Measurements from ENCODE around the gene CDC42BPG. TPM values are rescaled to one million over a fixed set of nuclear protein-coding genes. Genes with fewer than 3 reads are reported as not detected.
A peak's percentile ranks its signal among the peaks of the same experiment; 100 is the strongest.

CDC42BPG gene
- total RNA-seq, 3 donors from 2014 or later = 0.13 to 0.33 (median 0.18) TPM

DNA sequence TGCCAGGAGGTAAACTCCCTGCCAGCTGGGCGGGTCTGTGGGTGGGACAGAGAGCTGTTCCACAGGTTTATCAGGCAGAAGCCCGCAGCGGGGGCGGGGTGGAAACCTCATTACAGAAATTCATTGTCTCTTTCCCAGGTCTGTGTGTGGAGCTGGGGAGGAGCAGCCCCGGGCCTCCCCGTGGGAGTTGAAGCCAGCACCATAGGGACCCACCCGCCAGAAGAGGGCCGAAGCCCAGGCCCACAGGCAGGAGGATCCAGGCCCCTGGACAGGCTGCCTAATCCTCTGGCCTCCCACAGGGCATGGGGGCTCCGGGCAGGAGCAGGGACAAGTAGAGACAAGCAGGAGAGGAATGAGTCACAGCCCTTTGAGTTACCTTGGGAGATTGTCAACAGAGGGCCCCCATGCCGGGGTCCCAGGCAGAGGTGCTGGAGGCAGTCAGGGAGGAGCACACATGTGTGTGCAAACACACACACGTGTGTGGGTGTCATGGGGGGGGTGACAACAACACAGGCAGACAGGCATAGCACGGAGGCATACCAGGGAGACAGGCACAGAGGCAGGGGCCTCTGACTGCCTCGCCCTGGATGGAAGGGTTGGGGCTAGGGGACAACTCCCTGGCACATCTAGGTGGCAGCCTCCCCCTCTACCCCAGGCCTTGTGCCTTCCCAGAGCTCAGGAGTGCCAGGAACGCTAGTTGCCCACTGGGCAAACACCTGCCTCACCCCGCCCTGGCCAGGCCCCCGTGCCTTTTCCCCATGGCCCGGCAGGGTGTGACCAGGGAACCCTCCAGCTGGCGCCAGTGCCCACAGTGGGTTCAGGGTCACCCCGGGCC lies 1.4 kb downstream of the CDC42BPG start:
- ATAC-seq (no peak), DNase-seq (no peak)
- Mint-ChIP-seq H3K27me3 (ENCODE audit: low read depth) (no peaks in the 10 kb centered on the region), H3K36me3 (ENCODE audit: insufficient read depth) (no peaks in the 10 kb centered on the region), H3K4me1 (ENCODE audit: low read depth) (peaks cover 18% of the 10 kb centered on the region), H3K4me3 (peak overlapping the region; percentile 19), H3K9me3 (no peaks in the 10 kb centered on the region)

DNA sequence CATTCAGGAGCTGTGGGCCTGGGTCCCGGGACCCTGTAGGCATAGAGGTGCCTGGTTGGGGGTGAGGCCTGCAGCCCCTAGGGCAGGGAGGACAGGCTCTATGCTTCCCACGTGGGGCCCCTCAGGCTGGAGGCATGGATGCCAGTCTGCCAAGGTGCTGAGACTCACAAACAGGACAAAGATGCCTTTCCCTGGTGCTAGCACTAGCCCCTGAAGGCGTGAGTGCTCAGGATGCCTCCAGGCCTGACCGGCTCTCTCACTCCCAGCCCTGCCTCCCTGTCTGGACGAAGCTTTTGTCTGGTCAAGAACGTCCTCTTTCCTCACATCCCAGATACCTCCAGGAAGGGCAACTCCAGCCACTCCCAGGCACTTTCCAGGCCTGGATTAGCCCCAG lies 2.1 kb downstream of the CDC42BPG start:
- no peaks in the 10 kb centered on the region for H3K36me3 Mint-ChIP-seq (ENCODE audit: insufficient read depth)
- ATAC-seq (no peak), DNase-seq (no peak)
- no peaks in the 10 kb centered on the region for H3K9me3 Mint-ChIP-seq
- peaks cover 14% of the 10 kb centered on the region for H3K4me1 Mint-ChIP-seq (ENCODE audit: low read depth)
- no peaks in the 10 kb centered on the region for H3K27me3 Mint-ChIP-seq (ENCODE audit: low read depth)
- no peak overlapping the region for H3K4me3 Mint-ChIP-seq

DNA sequence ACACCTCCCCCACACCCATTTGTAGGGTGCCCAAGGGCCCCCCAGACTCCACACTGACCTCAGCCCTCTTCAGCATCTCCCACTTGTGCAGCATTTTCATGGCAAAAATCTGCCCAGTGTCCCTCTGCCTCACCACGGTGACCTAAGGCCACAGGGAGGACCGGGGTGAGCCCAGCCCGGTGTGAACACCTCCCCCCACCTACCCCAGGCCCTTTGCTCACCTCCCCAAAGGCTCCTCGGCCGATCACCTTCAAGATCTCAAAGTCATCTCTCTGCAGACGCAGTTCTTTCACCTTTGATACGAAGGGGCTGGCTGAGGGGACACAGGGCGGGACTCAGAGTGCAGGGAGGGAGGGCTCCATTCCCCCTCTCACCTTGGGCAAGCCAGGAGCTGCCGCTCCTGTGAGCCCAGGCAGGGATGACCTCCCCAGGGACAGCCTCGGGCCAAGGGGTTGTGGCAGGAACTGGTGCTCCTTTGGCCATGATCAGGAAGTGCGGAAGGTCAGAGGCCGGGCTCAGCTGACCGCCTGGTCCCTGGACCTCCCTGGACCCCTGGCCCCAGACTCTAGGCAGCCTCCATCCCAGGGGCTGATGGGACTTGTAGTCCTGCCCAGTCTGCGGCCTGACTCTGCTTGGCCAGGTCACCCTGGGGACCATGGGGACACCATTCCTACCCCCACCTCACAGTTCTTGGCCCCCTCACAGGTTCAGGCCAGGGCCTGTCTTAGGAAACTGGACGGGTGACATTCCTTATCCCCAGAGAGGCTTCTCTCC lies 2.7 kb downstream of the CDC42BPG start:
- no peak for ATAC-seq
- Mint-ChIP-seq H3K9me3 (no peaks in the 10 kb centered on the region), H3K4me3 (no peak overlapping the region), H3K36me3 (ENCODE audit: insufficient read depth) (no peaks in the 10 kb centered on the region), H3K27me3 (ENCODE audit: low read depth) (no peaks in the 10 kb centered on the region), H3K4me1 (ENCODE audit: low read depth) (peaks cover 11% of the 10 kb centered on the region)
- no peak for DNase-seq

DNA sequence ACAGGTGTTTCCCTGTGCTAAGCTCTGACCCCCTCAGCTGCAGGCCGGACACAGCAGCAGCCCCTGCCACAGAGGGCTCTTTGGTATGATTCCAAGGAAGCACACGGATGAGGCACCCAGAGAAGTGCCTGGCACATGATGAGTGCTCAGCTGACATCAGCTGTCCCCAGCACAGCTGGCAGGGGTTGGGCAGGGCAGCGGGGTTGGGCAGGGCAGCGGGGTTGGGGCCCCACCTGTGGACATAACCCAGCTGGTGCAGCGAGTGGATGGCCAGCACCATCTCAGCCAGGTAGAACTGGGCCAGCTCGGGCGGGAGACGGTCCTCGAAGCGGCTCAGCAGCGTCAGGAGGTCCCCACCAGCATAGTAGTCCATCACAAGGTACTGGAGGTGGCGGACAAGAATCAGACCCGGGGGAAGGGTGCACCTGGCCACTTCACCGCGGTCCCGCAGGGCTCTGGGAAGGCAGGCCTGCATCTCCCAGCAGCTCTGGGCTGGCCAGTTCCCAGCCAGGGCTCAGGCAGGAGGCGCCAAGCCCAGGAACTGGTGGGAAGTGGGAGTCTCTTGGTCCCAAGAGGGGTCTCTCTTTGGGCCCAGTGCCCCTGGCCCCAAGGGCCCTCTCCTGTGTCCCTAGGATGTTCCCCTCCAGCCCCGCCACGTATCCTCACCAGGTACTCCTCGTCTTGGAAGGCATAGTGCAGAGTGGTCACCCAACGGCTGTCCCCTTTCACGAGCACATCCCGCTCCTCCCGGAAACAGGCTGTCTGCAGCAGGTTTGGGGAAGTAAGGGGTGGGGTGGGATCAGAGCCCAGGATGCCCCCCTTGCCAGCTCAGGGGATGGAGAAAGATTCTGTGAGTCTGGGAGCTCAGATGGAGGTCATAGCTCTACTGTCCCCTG lies 4.3 kb downstream of the CDC42BPG start:
- Mint-ChIP-seq H3K27me3 (ENCODE audit: low read depth) (no peaks in the 10 kb centered on the region), H3K9me3 (no peaks in the 10 kb centered on the region), H3K4me3 (no peak overlapping the region), H3K4me1 (ENCODE audit: low read depth) (peaks cover 8% of the 10 kb centered on the region), H3K36me3 (ENCODE audit: insufficient read depth) (no peaks in the 10 kb centered on the region)
- DNase-seq (no peak), ATAC-seq (no peak)

DNA sequence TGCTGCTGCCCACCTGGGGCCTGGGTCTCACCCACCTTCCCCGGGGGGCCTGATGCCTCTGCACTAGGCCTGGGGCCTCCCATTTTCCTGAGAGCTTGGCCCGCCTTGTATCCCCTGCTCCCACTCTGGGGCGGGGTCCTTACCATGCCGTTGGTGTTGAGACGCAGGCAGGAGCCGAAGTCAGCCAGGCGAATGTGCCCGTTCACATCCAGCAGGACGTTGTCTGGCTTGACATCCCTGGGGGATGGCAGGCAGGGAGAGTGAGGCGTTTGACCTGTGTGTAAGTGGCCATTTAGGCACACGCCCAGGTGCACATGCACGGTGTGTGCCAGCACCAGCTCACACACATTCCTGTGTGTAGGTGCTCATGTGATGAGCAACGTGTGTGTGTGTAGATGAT lies 5.1 kb downstream of the CDC42BPG start:
- no peaks in the 10 kb centered on the region for H3K36me3 Mint-ChIP-seq (ENCODE audit: insufficient read depth)
- DNase-seq = no peak
- peaks cover 6% of the 10 kb centered on the region for H3K4me1 Mint-ChIP-seq (ENCODE audit: low read depth)
- no peaks in the 10 kb centered on the region for H3K9me3 Mint-ChIP-seq
- ATAC-seq = no peak
- no peaks in the 10 kb centered on the region for H3K27me3 Mint-ChIP-seq (ENCODE audit: low read depth)
- H3K4me3 Mint-ChIP-seq = no peak overlapping the region

DNA sequence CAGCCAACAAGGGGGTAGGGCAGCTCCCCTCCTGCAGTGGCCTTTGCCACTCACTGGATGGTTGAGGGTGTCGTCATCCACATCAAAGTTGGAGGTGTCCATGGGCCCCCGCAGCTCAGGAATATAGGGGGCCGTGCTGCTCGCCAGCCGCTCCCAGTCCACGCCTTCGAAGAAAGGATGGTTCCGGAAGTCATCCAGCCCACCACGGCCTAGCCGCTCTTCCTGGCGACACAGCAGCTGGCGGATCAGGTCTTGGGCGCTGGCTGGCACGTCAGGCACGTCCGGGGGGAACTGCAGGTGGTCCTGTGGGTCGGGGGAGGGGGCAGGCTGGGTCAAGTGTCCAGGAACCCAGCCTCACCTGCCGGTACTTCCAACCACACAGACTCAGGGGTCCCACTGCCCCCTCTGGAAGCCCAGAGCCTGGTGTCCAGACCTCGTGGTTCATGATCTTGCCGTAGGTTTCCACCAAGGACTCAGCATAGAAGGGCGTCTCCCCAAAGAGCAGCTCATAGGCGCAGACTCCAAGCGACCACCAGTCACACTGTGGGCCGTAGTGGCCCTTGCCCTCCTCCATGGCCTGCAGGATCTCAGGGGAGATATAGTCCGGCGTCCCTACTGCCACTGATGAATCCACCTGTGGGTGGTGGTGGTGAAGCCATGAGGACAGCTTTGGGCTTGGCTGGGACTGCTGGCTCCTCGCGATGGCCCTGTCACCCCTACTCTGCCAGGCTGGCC lies 5.7 kb downstream of the CDC42BPG start:
- no peak overlapping the region for H3K4me3 Mint-ChIP-seq
- no peak for DNase-seq
- no peaks in the 10 kb centered on the region for H3K9me3 Mint-ChIP-seq
- no peaks in the 10 kb centered on the region for H3K36me3 Mint-ChIP-seq (ENCODE audit: insufficient read depth)
- no peaks in the 10 kb centered on the region for H3K27me3 Mint-ChIP-seq (ENCODE audit: low read depth)
- H3K4me1 Mint-ChIP-seq (ENCODE audit: low read depth) = peaks cover 3% of the 10 kb centered on the region
- no peak for ATAC-seq

DNA sequence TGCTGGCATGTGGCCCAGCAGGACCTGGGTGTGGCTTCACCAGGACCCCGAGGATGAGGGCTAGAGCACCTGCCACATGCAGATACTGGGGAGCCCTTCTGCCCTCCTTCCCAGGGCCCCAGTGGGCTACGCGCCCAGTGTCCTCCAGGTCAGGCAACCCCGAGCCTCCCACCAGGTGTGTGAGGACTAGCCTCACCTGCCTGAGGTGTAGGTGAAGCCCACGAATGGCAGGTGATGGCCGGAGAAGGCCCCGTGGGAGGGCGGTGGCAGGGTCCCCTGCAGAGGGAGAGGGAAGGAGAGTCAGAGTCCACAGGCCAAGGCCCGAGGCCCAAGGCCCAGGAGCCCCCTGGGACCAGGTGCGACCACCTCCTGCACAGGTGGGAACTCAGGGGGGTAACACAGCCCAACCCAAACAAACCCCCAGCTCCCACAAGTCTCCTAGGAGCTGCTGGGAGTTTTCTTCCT lies 6.5 kb downstream of the CDC42BPG start:
- no peaks in the 10 kb centered on the region for H3K27me3 Mint-ChIP-seq (ENCODE audit: low read depth)
- H3K9me3 Mint-ChIP-seq = no peaks in the 10 kb centered on the region
- H3K4me3 Mint-ChIP-seq = no peak overlapping the region
- DNase-seq (no peak), ATAC-seq (no peak)
- no peaks in the 10 kb centered on the region for H3K4me1 Mint-ChIP-seq (ENCODE audit: low read depth)
- no peaks in the 10 kb centered on the region for H3K36me3 Mint-ChIP-seq (ENCODE audit: insufficient read depth)

DNA sequence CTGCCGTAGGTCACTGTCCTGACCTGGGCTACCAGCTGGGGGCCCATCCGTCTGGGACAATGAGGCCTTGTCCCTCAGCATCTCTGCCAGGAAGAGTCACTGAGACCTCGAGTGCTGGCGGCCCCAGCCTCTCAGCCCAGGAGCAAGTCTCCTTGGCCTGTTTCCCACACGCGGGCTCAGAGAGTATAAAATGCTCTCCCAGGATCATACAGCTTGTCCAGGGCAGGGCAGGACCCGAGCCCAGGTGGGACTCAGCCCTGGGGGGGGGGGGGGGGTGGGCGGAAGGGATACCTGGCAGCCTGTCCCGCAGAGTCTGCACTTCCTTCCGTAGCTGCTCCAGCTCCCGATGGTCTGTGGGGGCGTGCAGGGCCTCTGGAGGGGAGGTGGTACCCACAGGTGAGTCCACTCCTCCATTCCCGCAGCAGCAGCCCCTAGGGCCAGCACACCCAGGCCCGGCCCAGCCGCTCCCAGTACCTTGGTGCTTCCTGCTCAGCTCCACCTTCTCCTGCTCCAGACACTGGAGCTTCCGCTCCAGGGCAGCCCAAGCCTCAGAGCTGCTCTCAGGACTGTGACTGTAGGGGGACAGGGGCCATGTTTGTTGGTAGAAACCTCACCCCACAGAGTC lies 7.9 kb downstream of the CDC42BPG start:
- no peaks in the 10 kb centered on the region for H3K27me3 Mint-ChIP-seq (ENCODE audit: low read depth)
- no peak for ATAC-seq
- H3K4me1 Mint-ChIP-seq (ENCODE audit: low read depth) = no peaks in the 10 kb centered on the region
- no peak for DNase-seq
- H3K36me3 Mint-ChIP-seq (ENCODE audit: insufficient read depth) = no peaks in the 10 kb centered on the region
- H3K4me3 Mint-ChIP-seq = no peak overlapping the region
- H3K9me3 Mint-ChIP-seq = no peaks in the 10 kb centered on the region

DNA sequence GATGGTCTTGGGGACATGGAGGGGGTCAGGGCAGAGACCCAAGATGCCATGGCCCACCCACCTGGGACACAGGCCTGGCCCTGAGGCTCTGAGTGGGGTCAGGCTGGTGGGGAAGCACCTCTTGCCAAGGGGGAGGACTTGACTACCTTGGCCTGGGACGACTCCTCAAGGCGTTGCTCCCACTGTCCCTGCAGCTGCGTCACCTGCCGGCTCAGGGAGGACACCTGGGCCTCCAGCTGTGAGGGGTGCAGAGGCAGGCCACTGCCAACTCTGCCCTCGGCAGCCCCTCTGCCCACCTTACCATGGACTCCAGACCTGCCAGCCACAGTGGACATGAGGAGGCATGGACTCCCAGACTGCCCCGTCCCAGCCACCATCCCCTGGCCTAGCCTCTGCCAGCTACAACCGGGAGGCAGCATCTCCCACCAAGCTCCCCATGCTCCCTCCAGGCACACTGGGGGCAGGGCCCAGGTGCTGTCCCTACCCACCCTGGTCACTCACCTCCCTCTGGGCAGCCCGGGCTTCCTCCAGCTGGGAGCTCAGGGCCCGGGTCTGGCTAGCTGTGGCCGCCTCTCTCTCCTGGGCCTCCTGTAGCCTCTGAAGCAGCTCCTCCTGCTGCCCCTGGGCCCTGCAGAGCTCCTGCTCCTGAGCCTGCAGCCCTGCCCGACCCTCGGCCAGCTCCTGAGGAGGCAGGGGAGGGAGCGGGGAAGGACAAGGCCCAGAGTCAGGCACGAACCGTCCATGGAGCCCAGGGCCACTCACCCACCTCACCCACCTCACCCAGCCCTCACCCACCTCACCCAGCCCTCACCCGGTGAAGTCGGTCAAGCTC lies 8.6 kb downstream of the CDC42BPG start:
- no peak for ATAC-seq
- Mint-ChIP-seq H3K36me3 (ENCODE audit: insufficient read depth) (no peaks in the 10 kb centered on the region), H3K27me3 (ENCODE audit: low read depth) (no peaks in the 10 kb centered on the region), H3K4me1 (ENCODE audit: low read depth) (no peaks in the 10 kb centered on the region), H3K4me3 (no peak overlapping the region), H3K9me3 (no peaks in the 10 kb centered on the region)
- DNase-seq = no peak

DNA sequence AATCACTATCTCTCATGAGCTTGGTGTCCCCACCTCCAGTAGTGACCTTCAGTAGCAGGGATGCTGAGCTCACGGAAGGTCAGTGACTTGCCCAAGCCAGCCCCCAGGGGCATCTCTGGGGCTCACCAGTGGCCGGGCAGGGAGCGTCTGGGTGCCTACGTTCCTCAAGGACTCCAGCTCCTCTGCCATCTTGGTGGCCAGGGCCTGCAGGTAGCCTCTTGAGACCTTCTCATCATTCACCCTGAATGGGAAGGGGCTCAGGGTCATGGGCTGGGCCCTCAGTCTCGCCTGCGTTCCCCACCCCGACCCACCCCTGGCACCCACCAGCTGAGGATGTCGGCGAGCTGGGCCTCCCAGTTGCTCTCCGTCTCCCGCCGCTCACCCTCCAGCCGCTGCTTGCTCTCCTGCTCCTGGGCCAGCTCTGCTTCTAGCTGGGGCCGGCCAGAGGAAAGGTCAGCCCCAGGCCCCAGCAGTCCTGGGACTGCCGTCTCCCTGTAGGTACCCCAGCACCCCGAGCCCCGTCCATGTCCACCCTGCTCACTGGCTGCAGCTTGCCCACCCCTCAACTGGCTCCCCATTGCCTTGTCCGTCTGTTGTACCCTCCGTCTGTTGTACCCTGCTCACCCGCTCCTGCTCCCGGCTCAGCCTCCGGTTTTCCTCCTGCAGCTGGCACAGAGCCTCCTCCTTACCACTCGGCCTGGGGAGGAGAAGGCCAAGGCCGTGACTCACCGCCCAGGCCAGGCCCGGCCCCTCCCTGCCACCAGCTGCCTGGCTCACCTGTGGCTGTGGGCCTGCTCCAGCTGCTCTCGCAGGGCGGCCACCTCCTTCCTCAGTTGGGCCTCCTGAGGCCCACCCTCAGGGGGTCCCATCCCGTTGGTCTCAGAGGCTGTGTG lies 9.5 kb downstream of the CDC42BPG start:
- Mint-ChIP-seq H3K36me3 (ENCODE audit: insufficient read depth) (no peaks in the 10 kb centered on the region), H3K27me3 (ENCODE audit: low read depth) (no peaks in the 10 kb centered on the region), H3K9me3 (no peaks in the 10 kb centered on the region), H3K4me1 (ENCODE audit: low read depth) (no peaks in the 10 kb centered on the region), H3K4me3 (no peak overlapping the region)
- no peak for ATAC-seq
- no peak for DNase-seq

DNA sequence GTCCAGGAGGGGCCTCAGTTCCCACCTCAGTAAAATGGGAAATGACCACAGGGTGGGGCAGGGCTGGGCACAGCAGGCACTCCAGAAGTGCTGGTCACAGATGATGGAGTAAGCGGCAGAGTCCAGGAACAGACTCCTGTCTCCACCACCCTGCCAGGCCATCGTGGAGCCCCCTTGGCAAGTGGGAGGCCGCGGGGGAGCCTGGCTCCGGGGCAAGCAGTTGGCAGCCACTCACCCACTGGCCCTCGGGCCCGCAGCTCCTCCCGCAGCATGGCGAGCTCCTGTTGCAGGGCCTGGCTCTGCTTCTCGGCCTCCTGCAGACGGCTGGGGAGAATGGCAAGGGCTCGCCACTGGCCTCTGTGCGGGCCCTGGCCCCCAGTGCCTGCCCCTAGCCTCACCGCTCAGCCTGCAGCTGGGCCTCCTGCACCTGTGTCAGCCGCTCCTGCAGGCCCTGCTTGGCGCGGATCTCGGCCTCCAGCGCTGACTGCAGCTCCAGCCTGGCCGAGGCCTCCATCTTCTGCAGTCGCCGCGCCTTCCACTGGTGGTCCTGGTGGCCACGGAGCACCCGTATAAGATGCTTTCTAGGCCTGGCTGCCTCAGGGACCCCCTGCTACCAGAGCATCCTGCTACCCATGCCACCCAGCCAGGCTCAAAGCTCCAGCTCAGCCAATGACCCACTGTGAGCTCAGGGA lies 10.3 kb downstream of the CDC42BPG start:
- H3K4me3 Mint-ChIP-seq = no peak overlapping the region
- no peak for ATAC-seq
- no peaks in the 10 kb centered on the region for H3K27me3 Mint-ChIP-seq (ENCODE audit: low read depth)
- H3K4me1 Mint-ChIP-seq (ENCODE audit: low read depth) = no peaks in the 10 kb centered on the region
- DNase-seq = no peak
- no peaks in the 10 kb centered on the region for H3K36me3 Mint-ChIP-seq (ENCODE audit: insufficient read depth)
- H3K9me3 Mint-ChIP-seq = no peaks in the 10 kb centered on the region

DNA sequence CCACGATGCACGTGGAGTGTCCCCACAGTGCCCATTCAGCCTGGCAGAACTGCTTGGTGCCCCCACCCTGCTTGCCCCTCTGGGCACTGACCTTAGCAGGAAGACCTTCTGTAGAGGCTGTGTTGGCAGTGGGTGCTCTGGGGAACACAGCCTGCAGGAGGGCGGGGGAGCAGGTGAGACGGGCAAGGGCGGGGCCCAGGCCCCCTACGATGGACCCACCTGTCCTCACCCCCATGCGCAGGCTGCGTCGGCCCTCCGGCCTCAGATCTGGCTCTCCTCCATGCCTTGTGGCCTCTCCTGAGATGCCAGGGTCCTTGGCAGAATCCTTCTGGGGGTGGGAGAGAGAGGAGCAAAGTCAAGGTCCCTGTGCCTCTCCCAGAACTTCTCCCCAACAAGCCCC lies 10.9 kb downstream of the CDC42BPG start:
- DNase-seq (no peak), ATAC-seq (no peak)
- H3K36me3 Mint-ChIP-seq (ENCODE audit: insufficient read depth) = no peaks in the 10 kb centered on the region
- H3K27me3 Mint-ChIP-seq (ENCODE audit: low read depth) = no peaks in the 10 kb centered on the region
- H3K4me1 Mint-ChIP-seq (ENCODE audit: low read depth) = no peaks in the 10 kb centered on the region
- no peak overlapping the region for H3K4me3 Mint-ChIP-seq
- H3K9me3 Mint-ChIP-seq = no peaks in the 10 kb centered on the region

Measured in activated T-cell treated with anti-CD3 and anti-CD28 coated beads, Interleukin-2, amount 50 U/mL, for 4 hours (primary cell).